Retinal pigment epithelial cell (primary cell): Measurements from ENCODE around the gene UGT1A5.
"Not testable (repeated sequence)": the region's sequence is repeated elsewhere in the genome, so short reads cannot be mapped to it uniquely, and the experiment has no call there.

Experiments
- DNase-seq: peaks from one replicate; pipeline ENCODE4 v3.0.0-alpha.2; 2010; ENCODE audit warnings: low read depth
- H3K4me3 ChIP-seq: 2 replicates; pipeline ENCODE4 v1.5.1; 2011; ENCODE audit warnings: mild to moderate bottlenecking, low read length, control low read depth, moderate library complexity
- TF ChIP-seq, protein P1 (sequence below): conservative IDR thresholded peaks from 2 replicates; pipeline ENCODE4 v1.5.1; 2011; ENCODE audit warnings: low read depth, low read length, control low read depth, inconsistent platforms

UGT1A5 gene

DNA sequence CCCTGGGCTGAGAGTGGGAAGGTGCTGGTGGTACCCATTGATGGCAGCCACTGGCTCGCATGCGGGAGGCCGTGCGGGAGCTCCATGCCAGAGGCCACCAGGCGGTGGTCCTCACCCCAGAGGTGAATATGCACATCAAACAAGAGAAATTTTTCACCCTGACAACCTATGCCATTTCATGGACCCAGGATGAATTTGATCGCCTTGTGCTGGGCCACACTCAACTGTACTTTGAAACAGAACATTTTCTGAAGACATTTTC, 34.5 kb downstream of the UGT1A5 start:
- TF ChIP-seq, protein P1, sequence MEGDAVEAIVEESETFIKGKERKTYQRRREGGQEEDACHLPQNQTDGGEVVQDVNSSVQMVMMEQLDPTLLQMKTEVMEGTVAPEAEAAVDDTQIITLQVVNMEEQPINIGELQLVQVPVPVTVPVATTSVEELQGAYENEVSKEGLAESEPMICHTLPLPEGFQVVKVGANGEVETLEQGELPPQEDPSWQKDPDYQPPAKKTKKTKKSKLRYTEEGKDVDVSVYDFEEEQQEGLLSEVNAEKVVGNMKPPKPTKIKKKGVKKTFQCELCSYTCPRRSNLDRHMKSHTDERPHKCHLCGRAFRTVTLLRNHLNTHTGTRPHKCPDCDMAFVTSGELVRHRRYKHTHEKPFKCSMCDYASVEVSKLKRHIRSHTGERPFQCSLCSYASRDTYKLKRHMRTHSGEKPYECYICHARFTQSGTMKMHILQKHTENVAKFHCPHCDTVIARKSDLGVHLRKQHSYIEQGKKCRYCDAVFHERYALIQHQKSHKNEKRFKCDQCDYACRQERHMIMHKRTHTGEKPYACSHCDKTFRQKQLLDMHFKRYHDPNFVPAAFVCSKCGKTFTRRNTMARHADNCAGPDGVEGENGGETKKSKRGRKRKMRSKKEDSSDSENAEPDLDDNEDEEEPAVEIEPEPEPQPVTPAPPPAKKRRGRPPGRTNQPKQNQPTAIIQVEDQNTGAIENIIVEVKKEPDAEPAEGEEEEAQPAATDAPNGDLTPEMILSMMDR = no peak
- no peak for DNase-seq
- no peak overlapping the region for H3K4me3 ChIP-seq

DNA sequence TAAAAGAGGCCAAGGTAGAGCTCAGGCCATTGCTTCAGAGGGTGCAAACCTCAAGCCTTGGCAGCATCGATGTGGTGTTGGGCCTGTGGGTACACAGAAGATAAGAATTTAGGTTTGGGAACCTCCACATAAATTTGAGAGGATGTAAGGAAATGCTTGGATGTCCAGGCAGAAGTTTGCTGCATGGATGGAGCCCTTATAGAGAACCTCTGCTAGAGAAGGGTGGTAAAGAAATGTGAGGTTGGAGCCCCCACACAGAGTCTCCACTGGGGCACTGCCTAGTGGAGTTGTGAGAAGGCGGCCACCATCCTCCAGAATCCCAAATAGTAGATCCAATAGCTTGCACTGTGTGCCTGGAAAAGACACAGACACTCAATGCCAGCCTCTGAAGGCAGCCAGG, 38.0 kb downstream of the UGT1A5 start:
- not testable (repeated sequence) for H3K4me3 ChIP-seq, DNase-seq

DNA sequence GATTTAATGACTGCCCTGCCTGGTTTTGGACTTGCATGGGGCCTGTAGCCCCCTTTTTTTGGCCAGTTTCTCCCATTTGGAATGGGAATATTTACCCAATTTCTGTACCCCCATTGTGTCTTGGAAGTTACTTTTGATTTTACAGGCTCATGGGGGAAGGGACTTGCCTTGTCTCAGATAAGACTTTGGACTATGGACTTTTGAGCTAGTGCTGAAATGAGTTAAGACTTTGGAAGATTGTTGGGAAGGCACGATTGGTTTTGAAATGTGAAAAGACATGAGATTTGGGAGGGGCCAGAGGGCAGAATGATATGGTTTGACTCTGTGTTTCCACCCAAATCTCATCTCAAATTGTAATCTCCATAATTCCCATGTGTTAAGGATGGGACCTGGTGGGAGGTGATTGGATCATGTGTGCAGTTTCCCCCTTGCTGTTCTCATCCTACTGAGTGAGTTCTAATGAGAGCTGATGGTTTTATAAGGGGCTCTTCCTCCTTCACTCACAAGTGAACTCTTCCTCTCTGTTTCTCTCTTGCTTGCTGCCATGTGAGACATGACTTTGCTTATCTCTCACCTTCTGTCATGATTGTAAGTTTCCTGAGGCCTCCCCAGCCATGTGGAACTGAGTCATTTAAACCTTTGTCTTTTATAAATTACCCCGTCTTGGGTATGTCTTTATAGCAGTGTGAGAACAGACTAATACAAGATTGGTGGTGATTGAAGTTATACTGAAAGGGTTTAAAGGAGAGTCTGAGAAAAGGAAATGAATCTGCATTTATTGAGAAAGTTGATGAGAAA, 38.7 kb downstream of the UGT1A5 start:
- DNase-seq, H3K4me3 ChIP-seq: not testable (repeated sequence)

DNA sequence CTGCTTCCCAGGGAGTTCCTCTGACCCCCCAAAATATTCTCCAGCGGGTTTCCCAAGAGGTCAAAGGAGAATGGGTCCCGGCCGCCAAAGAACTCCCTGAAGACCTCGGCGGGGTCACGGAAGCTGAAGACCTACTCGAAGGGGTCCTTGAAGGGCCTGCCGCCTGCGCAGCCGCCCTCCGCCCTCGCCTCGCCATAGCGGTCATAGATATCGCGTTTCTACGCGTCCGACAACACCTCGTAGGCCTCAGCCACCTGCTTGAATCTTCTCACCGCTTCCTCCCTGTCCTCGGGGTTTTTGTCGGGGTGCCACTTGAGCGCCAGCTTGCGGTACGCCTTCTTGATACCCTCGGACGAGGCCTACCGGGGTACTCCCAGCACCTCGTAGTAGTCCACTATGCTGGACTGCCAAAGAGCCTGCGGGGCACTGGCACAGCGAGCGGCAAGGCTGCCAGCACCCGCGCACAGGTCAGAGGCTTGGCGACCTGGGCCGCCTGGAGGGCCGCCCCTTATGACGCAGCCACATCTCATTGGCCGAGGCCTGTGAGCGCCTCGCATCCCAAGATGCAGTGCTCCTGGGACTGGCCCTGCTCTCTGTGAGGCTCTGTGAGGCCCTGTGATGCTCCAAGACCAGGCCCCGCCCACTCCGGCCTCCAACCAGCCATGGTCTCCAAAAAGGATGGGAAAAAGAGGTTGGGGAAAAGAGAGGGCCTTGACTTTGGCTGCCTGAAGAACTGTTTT, 42.3 kb downstream of the UGT1A5 start:
- TF ChIP-seq, protein P1 = no peak
- no peak overlapping the region for H3K4me3 ChIP-seq
- no peak for DNase-seq

DNA sequence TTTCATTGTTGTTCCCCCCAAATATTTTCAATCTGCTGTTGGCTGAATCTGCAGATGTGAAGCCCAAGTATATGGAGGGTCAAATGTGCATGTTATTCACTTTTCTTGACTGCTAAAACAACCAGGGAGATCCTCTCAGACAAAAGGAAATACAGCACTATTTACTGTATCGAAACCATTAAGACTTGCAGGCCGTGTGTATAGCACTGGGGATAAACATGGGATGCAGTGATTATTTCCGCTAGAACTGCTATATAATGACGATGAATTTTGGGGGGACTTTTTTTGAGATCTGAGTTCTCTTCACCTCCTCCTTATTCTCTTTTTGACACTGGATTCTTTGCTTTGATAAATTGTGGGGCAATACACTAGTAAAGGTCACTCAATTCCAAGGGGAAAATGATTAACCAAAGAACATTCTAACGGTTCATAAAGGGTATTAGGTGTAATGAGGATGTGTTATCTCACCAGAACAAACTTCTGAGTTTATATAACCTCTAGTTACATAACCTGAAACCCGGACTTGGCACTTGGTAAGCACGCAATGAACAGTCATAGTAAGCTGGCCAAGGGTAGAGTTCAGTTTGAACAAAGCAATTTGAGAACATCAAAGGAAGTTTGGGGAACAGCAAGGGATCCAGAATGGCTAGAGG, 43.8 kb downstream of the UGT1A5 start:
- DNase-seq = no peak
- no peak overlapping the region for H3K4me3 ChIP-seq

DNA sequence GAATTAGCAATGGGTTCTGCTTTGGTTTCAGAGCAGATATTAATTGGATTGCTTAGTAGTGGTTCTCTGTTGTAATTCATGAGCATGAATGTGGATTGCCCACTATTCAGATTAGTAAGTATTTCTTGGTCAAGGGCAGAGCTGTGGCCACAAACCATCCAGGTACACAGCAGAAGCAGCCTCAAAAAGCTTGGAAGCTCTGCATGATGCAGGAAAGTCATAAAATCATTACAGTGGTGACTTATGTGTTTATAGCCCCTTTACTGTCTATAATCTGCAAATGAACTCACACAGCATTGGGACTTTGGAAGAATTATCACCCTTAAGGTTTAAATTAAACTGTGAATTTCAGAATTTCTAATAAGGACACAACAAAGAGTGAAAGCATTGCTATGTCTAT, 45.4 kb downstream of the UGT1A5 start:
- no peak for DNase-seq
- H3K4me3 ChIP-seq = no peak overlapping the region
- TF ChIP-seq, protein P1 = no peak

More for the DNA sequence above, 43.8 kb downstream of the UGT1A5 start:
- TF ChIP-seq, protein P1 = no peak

DNA sequence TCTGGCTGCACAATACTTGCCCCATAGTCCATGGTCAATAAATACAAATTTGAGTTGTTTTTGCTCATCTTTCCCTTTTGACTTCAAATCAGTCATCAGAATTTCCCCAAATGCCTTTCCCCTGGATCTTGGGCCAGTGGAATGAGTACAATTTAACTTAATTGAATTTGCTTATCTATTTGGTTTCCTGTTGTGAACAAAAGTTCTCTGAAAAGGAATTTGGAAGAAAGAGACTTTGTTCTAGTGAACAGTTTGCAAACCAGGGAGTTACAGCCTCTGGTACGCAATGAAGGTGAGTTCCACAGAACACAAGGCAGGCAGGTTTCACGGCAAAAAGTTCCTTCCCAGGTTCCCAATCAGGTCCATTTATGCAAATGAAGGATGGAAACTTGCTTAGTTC, 46.1 kb downstream of the UGT1A5 start:
- no peak overlapping the region for H3K4me3 ChIP-seq
- DNase-seq = no peak
- TF ChIP-seq, protein P1 = no peak

DNA sequence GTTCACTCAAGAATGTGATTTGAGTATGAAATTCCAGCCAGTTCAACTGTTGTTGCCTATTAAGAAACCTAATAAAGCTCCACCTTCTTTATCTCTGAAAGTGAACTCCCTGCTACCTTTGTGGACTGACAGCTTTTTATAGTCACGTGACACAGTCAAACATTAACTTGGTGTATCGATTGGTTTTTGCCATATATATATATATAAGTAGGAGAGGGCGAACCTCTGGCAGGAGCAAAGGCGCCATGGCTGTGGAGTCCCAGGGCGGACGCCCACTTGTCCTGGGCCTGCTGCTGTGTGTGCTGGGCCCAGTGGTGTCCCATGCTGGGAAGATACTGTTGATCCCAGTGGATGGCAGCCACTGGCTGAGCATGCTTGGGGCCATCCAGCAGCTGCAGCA, 47.3 kb downstream of the UGT1A5 start, which contains the start of gene UGT1A1:
UGT1A1 (plus strand) TSS at position 228 of the 400 bp plus-strand sequence; CDS start at position 246, 18 bp downstream.
- H3K4me3 ChIP-seq = no peak within 1 kb of the TSS
- TF ChIP-seq, protein P1 = no peak
- DNase-seq = no peak
